SU-DHL-6 (cell line): Measurements from ENCODE around the gene RASAL3.

ENCODE experiments used
- H2AFZ ChIP-seq: fragments of 200-600 bp; sonication (generic); 2 replicates; pipeline ENCODE4 v1.6.1; 2014; ENCODE audit warnings: low read depth, mild to moderate bottlenecking, moderate library complexity, mixed read lengths, antibody characterized with exemption, low read length; ENCODE audit not compliant: severe bottlenecking
- H3F3A ChIP-seq: fragments of 200-600 bp; shearing (Covaris generic); 2 replicates; pipeline ENCODE4 v1.6.0; 2016; ENCODE audit warnings: antibody characterized with exemption, mild to moderate bottlenecking; ENCODE audit not compliant: insufficient read depth
- H3K27ac ChIP-seq: fragments of 200-600 bp; sonication (generic); 2 replicates; pipeline ENCODE4 v1.5.1; 2016; ENCODE audit warnings: low read depth, mild to moderate bottlenecking, low read length, moderate library complexity, mixed read lengths
- H3K27me3 ChIP-seq: fragments of 200-600 bp; sonication (generic), shearing (Covaris generic); 2 replicates; pipeline ENCODE4 v1.6.0; 2014; ENCODE audit warnings: mild to moderate bottlenecking, low read length
- H3K36me3 ChIP-seq: fragments of 200-600 bp; sonication (generic); 2 replicates; pipeline ENCODE4 v1.6.1; 2014; ENCODE audit warnings: mild to moderate bottlenecking, low read length, mixed read lengths
- H3K4me2 ChIP-seq: fragments of 300-600, 200-600 bp; shearing (Covaris generic), sonication (generic); 2 replicates; pipeline ENCODE4 v1.6.0; 2014; ENCODE audit warnings: low read length, low read depth, mild to moderate bottlenecking; ENCODE audit not compliant: poor library complexity, severe bottlenecking
- H3K4me3 ChIP-seq: fragments of 200-600 bp; sonication (generic); 2 replicates; pipeline ENCODE4 v1.5.1; 2014; ENCODE audit warnings: antibody characterized with exemption, low read length, mild to moderate bottlenecking, mixed read lengths; ENCODE audit not compliant: insufficient read depth, poor library complexity, severe bottlenecking
- H3K79me2 ChIP-seq: fragments of 200-600 bp; sonication (generic); 2 replicates; pipeline ENCODE4 v1.6.1; 2014; ENCODE audit warnings: mild to moderate bottlenecking, low read length, moderate library complexity; ENCODE audit not compliant: insufficient read depth
- H3K9ac ChIP-seq: fragments of 200-600 bp; sonication (generic); 2 replicates; pipeline ENCODE4 v1.7.0; 2014; ENCODE audit warnings: mild to moderate bottlenecking, low read length
- H3K9me2 ChIP-seq: fragments of 200-600 bp; sonication (generic); replicated peaks from 2 replicates; pipeline ENCODE4 v1.6.1; 2014; ENCODE audit warnings: low read length; ENCODE audit not compliant: insufficient read depth
- H3K9me3 ChIP-seq: fragments of 200-600 bp; sonication (generic); 2 replicates; pipeline ENCODE4 v1.6.1; 2014; ENCODE audit warnings: low read length, mixed read lengths; ENCODE audit not compliant: insufficient read depth
- H4K20me1 ChIP-seq: fragments of 200-600 bp; sonication (generic); 2 replicates; pipeline ENCODE4 v1.6.1; 2014; ENCODE audit warnings: low read depth, mild to moderate bottlenecking, antibody characterized with exemption, low read length, moderate library complexity, mixed read lengths
- EZH2phosphoT487 ChIP-seq: fragments of 200-600 bp; sonication (generic), shearing (Covaris generic); conservative IDR thresholded peaks from 2 replicates; pipeline ENCODE4 v1.6.1; 2018; ENCODE audit warnings: mild to moderate bottlenecking, antibody characterized with exemption, low read length, moderate library complexity, mixed read lengths
- TF ChIP-seq, protein P1 (sequence below): fragments of 200-600 bp; sonication (generic); IDR thresholded peaks from one replicate; pipeline ENCODE4 v1.5.1; 2017; ENCODE audit warnings: antibody characterized with exemption, mild to moderate bottlenecking, low read length, moderate library complexity; ENCODE audit not compliant: insufficient read depth, poor library complexity, severe bottlenecking

Gene RASAL3

DNA sequence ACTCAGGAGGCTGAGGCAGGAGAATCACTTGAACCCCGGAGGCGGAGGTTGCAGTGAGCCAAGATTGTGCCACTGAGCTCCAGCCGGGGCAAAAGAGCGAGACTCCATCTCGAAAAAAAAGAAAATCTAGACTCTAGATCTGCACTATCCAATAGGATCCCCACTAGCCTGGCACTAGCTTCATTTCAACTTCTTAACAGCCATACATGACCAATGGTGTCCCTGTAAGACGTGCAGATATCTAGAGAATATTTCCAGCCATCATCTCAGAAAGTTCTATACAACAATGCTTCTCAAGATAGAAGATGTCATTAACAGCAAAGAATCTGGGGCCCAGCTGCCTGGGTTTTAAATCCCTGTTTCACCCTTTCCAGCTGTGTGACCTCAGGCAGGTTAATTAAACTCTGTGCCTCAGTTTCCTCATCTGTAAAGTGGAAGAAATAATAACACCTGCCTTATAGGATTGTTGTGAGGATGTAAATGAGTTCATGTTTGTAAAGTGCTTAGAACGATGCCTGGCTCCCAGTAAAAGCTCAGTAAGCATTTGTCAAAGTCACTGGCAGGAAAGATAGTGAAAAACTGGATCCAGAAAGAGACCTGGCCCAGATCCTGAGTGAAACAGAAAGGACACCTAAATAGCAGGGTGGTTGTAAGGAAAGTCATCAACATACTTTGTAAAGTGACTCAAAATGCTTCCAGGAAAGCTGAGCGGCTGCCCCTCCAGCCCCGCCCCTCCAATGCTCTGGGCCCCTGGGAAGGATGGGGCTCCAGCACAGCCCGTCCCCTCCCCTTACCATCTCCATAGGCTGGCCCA, 28.1 kb downstream of the RASAL3 start:
- H4K20me1 ChIP-seq, result no peaks in the 10 kb centered on the region
- no peak overlapping the region for H3K9ac ChIP-seq
- H3K27me3 ChIP-seq, result no peaks in the 10 kb centered on the region
- no peaks in the 10 kb centered on the region for H3K9me3 ChIP-seq
- no peaks in the 10 kb centered on the region for H3K36me3 ChIP-seq
- no peaks in the 10 kb centered on the region for H3F3A ChIP-seq
- no peaks in the 10 kb centered on the region for H3K9me2 ChIP-seq
- no peak overlapping the region for H3K4me2 ChIP-seq
- H3K27ac ChIP-seq, result no peak overlapping the region
- no peak overlapping the region for H2AFZ ChIP-seq
- H3K79me2 ChIP-seq, result peaks cover 10% of the 10 kb centered on the region
- TF ChIP-seq, protein P1, sequence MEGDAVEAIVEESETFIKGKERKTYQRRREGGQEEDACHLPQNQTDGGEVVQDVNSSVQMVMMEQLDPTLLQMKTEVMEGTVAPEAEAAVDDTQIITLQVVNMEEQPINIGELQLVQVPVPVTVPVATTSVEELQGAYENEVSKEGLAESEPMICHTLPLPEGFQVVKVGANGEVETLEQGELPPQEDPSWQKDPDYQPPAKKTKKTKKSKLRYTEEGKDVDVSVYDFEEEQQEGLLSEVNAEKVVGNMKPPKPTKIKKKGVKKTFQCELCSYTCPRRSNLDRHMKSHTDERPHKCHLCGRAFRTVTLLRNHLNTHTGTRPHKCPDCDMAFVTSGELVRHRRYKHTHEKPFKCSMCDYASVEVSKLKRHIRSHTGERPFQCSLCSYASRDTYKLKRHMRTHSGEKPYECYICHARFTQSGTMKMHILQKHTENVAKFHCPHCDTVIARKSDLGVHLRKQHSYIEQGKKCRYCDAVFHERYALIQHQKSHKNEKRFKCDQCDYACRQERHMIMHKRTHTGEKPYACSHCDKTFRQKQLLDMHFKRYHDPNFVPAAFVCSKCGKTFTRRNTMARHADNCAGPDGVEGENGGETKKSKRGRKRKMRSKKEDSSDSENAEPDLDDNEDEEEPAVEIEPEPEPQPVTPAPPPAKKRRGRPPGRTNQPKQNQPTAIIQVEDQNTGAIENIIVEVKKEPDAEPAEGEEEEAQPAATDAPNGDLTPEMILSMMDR, result no peak
- no peak for TF ChIP-seq EZH2phosphoT487
- H3K4me3 ChIP-seq, result no peak overlapping the region

DNA sequence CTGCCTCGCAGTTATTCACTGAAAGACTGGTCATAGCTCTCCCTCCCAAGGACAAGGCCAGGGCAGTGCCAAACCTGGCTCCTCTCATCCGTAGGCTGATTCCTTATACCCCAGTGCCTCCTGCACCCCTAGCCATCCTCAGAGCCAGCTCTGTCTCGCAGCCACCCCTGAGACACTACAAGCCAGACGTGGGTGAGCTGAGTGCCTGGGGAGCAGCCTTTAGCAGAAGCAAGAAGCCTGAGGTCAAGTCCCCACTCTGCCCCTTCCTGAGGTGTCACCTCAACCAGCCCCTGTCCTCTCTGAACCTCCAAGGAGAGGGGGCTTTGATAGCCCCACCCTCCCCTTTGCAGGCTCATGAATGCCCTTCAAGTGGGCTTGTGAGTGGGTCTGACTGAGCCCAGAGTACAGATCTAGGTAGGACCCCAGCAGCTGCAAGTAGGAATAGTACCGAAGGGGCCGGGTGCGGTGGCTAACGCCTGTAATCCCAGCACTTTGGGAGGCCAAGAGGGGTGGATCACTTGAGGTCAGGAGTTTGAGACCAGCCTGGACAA, 30.8 kb downstream of the RASAL3 start:
- H3K27ac ChIP-seq, result no peak overlapping the region
- no peaks in the 10 kb centered on the region for H3K9me3 ChIP-seq
- H3K9me2 ChIP-seq, result no peaks in the 10 kb centered on the region
- H3K27me3 ChIP-seq, result no peaks in the 10 kb centered on the region
- no peak overlapping the region for H2AFZ ChIP-seq
- H3F3A ChIP-seq, result no peaks in the 10 kb centered on the region
- no peak overlapping the region for H3K4me3 ChIP-seq
- no peak overlapping the region for H3K4me2 ChIP-seq
- no peak for TF ChIP-seq EZH2phosphoT487
- TF ChIP-seq, protein P1, result no peak
- H3K79me2 ChIP-seq, result peaks cover 36% of the 10 kb centered on the region
- no peaks in the 10 kb centered on the region; the same call in 1 of the 2 replicates for H4K20me1 ChIP-seq
- no peaks in the 10 kb centered on the region for H3K36me3 ChIP-seq
- H3K9ac ChIP-seq, result no peak overlapping the region

DNA sequence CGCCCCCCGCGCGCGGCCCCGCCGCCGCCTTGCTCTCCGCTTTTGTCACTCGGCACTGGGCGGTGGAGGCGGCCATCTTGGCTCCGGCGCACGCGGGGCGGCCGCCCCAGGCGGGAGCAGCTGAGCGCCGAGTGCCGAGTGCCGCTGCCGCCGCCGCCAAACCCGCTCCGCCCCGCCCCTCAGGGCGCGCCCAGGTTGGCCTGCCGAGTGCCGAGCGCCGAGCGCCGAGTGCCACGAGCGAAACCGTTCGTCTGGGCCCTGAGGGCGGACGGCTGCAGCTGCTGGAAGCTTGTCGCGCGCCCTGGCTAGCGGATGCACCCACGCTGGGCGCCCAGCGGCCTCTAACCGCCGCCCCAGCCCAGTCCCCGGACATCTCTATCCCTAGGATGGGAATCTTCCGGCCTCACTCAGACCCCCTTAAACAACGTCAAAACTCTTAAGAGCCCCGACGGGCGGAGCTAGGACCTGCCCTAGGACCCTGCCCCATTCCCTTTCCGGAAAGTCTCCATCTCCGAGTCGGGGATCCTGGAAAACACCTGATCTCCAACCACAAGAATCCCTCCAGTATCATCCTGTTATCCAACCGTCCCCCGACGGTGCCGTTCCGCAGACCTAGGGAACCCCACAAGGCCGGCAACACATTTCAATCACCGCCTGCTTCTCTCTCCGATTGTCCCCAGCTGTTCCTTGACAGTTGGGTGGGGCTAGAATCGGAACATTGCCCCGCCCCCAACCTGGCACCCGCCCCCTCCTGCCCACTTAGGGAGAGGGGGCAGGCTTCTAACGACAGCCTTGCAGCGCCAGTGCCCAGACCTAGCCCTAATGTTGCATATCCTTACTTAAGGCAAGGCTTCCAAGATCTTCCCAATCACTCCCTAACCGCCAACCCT, 31.5 kb downstream of the RASAL3 start:
- Histone ChIP-seq H3K9me2 (no peaks in the 10 kb centered on the region), H4K20me1 (no peaks in the 10 kb centered on the region; the same call in 1 of the 2 replicates), H3K36me3 (no peaks in the 10 kb centered on the region), H3K4me2 (peak overlapping the region; percentile 54), H2AFZ (peak overlapping the region; percentile 76), H3K4me3 (peak overlapping the region; percentile 64), H3K9me3 (no peaks in the 10 kb centered on the region), H3F3A (no peaks in the 10 kb centered on the region), H3K27me3 (no peaks in the 10 kb centered on the region), H3K9ac (peak overlapping the region; percentile 53), H3K27ac (peak overlapping the region; percentile 6; the same call in 1 of the 2 replicates), H3K79me2 (peaks cover 40% of the 10 kb centered on the region)
- no peak for TF ChIP-seq EZH2phosphoT487
- TF ChIP-seq, protein P1, result no peak
